Retina (tissue), 1 donor: ENCODE data around the gene SMARCA4.
A peak's percentile ranks its signal among the peaks of the same experiment; 100 is the strongest.
"Not testable (repeated sequence)": the region's sequence is repeated elsewhere in the genome, so short reads cannot be mapped to it uniquely, and the experiment has no call there.

Experiments
- DNase-seq: peaks from one replicate; pipeline ENCODE4 v3.0.0-alpha.2; 2016

SMARCA4 gene

DNA sequence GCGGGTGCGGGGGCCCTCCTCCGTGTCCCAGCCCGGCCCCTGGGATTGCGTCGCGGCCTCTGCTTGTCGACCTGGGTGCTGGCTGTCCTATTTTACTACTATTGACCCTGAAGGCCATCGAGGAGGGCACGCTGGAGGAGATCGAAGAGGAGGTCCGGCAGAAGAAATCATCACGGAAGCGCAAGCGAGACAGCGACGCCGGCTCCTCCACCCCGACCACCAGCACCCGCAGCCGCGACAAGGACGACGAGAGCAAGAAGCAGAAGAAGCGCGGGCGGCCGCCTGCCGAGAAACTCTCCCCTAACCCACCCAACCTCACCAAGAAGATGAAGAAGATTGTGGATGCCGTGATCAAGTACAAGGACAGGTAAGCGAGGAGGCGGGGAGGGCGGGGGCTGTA, 80.4 kb downstream of the SMARCA4 start:
- DNase-seq = no peak

DNA sequence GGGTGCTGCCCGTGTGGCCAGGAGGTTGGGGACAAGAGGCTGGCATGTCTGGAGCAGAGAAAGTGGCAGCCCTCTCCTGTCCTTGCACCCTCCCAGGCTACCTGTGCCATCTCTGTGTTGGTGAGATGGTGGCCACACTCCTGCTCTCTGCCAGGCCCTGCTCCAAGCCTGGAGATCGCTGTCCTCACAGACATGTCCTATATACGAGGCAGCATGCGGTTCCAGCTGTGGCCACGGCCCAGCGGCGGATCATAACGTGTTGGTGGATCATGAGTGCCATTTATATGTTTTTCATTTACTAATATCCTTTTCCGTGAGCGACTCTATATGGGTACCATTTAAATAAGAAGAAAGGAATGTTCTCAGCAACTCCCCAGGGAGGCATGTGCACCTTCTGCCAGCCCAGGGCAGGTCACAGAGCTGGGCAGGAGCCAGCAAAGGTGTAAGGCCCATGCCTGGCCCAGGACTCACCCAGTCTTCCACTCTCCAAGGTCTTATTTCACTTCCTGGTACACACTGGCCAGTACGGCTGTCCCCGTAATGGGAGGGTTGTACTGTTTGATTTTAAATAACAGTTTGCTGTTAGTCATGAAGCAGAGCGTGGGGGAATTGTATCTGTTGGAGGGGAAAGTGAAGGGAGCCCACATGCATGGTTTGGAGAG, 81.3 kb downstream of the SMARCA4 start:
- no peak for DNase-seq

- DNase-seq = no peak
Observed at GRCh38 chr19:11044431-11044830, 83.6 kb downstream of the SMARCA4 start.

DNA sequence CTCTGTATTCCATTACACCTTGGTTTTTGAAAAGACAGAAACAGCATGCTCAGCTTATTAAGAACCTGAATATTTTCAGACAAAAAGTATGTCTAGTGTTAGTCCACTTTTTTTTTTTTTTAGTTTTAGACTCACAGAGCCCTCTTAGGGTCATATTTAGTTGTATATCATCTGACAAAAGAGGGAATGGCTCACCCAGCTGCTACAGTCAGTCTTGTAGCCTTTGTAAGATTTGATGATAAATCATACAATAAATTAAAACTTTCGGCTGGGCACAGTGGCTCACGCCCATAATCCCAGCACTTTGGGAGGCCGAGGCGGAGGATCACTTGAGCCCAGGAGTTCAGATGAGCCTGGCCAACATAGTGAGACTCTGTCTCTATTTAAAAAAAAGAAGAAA, 84.7 kb downstream of the SMARCA4 start:
- no peak for DNase-seq

DNA sequence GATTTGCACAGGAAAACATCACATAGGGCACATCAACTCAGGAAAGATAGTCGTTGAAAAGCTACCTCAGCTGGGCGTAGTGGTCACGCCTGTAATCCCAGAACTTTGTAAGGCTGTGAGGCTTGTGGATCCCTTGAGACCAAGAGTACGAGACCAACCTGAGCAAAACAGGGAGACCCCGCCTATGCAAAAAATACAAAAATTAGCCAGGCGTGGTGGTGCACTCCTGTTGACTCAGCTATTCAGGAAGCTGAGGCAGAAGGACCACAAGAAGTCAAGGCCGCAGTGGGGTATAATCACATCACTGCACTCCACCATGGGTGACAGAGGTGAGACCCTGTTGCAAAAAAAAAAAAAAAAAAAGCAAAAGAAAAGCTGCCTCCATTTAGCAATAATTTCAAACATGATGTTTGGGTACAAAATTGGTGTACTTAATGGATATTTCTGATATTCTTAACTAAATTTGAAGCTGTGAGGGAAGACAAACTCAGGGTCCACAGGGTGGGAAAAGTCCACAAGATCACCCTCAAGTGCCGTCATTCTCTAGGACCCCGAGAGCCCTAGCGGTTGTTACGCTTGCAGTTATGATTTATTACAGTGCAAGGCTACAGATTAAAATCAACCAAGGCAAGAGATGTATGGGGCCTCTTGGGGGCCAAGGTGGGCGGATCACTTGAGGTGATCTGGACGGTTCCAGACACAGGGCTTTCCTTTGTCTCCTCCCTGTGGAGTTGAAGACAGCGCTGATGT, 86.0 kb downstream of the SMARCA4 start:
- no peak for DNase-seq

DNA sequence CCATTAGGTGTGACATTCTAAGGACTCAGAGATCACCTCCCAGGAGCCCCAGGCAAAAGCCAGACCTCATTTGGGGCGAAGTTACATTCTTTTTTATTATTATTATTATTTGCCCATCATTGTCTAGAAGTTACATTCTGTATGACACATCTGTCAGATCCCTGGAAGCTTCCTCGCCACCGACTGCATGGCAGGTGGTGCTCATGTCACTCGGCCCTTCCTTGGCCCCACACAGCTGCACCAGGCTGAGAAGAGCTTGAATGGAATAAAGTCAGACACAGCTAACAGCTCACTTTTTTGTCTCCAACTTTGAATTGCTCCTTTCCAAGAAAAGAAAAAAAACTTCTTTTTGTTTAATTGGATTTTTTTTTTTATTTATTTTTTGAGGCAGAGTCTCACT, 87.0 kb downstream of the SMARCA4 start:
- DNase-seq = no peak

GRCh38 chr19:11050323-11051114, 89.7 kb downstream of the SMARCA4 start:
- DNase-seq = no peak

DNA sequence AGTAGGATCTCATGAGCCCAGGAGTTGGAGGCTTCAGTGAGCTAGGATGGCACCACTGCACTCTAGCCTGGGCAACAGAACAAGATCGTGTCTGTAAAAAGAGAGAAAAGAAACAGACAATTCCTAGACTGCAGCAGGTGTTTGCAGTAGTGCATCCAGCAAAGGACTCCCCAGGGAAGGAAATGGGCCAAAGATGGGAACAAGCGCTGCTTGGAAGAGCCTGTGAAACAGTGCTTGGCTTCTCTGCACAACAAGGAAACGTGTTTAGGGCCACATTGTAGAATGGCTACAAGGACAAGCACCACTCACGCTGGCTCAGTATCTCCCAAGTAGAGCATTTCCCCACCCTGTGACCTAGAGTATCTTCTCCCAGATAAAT, 93.0 kb downstream of the SMARCA4 start:
- no peak for DNase-seq

DNA sequence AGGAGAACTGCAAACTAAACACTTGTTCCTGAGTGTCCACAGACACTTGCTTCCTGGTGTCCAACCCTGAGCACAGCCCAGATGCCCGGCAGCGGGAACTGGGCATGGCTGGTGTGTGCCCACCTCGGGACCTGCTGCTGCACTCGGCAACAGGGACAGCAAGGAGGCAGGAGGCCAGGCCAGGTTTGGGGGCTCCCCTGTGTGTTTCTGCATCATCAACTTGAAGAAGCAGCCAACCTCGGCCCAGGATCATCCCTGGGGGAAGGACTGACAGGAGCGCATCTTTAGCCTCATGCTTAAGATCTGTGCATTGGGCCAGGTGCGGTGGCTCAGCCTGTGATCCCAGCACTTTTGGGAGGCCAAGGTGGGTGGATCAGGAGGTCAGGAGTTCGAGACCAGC, 93.4 kb downstream of the SMARCA4 start:
- no peak for DNase-seq

- no peak for DNase-seq
Observed at GRCh38 chr19:11054628-11055027, 93.8 kb downstream of the SMARCA4 start.

GRCh38 chr19:11058246-11059030, 97.6 kb downstream of the SMARCA4 start:
- no peak for DNase-seq

DNA sequence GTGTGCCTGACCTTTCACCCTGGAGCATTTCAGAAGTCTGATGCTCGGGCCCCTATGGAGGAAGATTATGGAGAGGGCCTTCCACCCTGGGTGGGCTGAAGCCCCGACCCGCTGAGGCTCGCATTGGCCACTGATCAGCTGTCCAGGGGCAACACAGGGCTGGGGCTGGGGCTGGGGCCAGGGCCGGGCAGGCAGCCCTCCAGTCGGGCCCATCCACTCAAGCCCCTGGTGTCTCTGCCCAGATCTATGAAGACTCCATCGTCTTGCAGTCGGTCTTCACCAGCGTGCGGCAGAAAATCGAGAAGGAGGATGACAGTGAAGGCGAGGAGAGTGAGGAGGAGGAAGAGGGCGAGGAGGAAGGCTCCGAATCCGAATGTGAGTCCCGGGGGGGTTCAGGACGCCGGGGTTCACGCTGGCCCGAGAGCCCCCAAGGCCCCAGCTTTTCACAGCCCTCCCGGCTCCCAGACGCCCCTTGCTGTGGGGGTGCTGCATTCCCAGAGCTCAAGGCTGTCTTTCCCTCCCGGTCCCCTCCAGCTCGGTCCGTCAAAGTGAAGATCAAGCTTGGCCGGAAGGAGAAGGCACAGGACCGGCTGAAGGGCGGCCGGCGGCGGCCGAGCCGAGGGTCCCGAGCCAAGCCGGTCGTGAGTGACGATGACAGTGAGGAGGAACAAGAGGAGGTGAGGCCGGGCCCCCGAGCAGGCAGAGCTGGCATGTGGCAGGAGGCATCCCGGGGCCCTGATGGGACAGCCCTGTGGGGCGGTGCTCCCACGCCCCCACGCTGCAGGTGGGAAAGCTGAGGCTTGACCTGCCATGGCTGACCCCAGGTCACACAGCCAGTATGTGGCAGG, 98.9 kb downstream of the SMARCA4 start:
- no peak for DNase-seq

GRCh38 chr19:11061952-11062351, 101.1 kb downstream of the SMARCA4 start:
- DNase-seq = no peak

- no peak for DNase-seq
Observed at GRCh38 chr19:11063434-11063833, 102.6 kb downstream of the SMARCA4 start.

- peak; percentile 37 for DNase-seq
Observed at GRCh38 chr19:11064831-11065303, 104.0 kb downstream of the SMARCA4 start.

- no peak for DNase-seq
Observed at GRCh38 chr19:11066326-11066725, 105.5 kb downstream of the SMARCA4 start.

DNA sequence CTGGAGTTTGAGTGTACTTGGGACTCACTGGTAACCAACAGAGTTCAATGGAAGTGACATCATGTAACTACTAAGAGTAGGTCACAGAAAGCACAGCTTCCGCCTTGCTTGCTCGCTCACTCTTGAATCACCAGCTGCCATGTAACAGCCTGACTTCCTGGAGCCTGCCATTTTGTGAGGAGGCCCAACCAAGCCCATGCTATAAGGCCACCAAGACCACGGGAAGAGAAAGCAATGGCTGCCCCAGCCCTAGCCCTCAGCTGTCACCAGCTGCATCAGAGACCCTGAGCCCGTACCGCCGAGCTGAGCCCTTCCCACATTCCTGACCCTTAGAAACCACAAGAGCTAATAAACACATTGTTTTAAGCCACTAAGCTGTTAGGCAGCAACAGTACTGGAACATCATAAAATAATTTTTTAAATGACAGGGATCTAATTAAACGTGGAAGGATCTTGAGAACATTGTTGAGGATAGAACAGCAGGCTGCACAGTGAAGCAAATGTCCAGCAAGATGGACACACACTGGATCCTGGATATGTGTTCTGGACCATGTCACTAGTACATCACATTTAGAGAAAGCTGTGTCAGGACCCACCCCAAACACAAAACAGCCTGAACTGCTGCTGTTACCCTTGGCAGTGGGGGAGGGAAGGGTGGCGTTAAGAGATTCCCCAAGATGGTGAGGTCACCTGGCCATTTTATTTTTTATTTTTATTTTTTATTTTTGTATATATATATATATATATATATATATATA, 106.7 kb downstream of the SMARCA4 start:
- DNase-seq = no peak

DNA sequence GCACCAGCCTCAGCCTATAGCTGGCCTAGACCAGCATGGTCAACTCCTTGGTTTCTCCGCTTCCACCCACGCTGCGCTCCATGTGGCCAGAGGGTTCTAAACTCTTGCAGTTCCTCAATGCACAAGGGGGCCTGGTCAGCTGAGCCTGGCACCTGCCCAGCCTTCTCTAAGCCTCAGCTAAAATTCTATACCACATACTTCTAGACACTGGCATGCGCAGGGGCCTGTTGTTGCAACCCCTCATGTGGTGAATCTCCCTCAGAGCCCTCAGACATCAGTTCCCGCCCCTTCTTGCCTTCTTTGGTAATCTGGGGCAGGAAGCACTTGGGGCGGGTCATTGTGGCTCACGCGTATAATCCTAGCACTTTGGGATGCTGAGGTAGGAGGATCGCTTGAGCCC, 108.7 kb downstream of the SMARCA4 start:
- DNase-seq = no peak

DNA sequence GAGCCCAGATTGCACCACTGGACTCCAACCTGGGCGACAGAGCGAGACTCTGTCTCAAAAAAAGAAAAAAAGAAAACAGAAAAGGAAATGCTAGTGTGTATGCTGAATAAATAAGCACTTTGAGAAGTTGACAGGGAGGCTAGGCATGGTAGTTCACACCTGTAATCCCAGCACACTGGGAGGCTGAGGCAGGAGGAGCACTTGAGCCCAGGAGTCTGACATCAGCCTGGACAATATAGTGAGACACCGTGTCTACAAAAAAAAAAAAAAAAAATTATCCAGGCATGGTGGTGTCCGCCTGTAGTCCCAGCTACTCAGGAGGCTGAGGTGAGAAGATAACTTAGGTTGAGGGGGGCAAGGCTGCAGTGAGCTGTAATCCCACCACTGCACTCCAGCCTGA, 109.3 kb downstream of the SMARCA4 start:
- no peak for DNase-seq

DNA sequence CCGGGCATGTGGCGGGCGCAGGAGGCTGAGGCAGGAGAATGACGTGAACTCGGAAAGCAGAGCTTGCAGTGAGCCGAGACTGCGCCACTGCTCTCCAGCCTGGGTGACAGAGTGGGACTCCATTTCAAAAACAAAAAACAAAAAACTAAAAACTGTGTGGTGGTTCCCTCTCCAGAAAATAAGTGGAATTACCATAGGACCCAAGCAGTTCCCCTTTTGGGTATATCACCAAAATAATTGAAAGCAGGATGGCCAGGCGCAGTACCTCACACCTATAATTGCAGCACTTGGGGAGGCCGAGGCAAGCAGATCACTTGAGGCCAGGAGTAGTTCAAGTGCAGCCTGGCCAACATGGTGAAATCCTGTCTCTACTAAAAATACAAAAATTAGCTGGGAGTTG, 112.7 kb downstream of the SMARCA4 start:
- no peak for DNase-seq

DNA sequence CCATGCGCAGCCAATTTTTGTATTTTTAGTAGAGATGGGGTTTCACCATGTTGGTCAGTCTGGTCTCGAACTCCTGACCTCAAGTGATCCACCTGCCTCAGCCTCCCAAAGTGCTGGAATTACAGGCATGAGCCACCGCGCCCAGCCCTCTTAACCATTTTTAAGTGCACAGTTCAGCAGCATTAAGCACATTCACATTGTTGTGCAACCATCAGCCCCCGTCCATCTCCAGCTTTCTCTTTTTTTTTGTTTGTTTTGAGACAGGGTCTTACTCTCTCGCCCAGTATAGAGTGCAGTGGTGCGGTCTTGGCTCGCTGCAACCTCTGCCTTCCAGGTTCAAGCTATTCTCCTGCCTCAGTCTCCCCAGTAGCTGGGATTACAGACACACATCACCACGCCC, 116.0 kb downstream of the SMARCA4 start:
- DNase-seq = not testable (repeated sequence)
